NB4 (cell line): ENCODE results near the gene GLOD5.

Source experiments
- CTCF ChIP-seq: IDR thresholded peaks from one replicate; pipeline ENCODE4 v1.5.1; 2012; ENCODE audit warnings: low read depth, low read length
- MAX ChIP-seq: IDR thresholded peaks from 2 replicates; pipeline ENCODE4 v1.6.1; 2011; ENCODE audit warnings: low read depth, low read length
- POLR2A ChIP-seq: IDR thresholded peaks from 2 replicates; pipeline ENCODE4 v1.6.1; 2011; ENCODE audit warnings: mild to moderate bottlenecking; ENCODE audit not compliant: insufficient read length; ENCODE audit errors: extremely low read depth

GRCh38 chrX:48800574-48801279, 39.2 kb downstream of the GLOD5 start:
- TF ChIP-seq CTCF = no peak
- no peak for TF ChIP-seq MAX
- TF ChIP-seq POLR2A = no peak
